HEK293 (cell line): ENCODE results near the gene CPNE1.
A peak's percentile ranks its signal among the peaks of the same experiment; 100 is the strongest.

Experiments used
- CTCF ChIA-PET: fragments of 350-600 bp; formaldehyde crosslinking; extraction: SDS; loops from one replicate; lab custom pipeline; 2021; ENCODE audit warnings: antibody characterized with exemption; lab: Yijun Ruan, JAX
- POLR2A ChIA-PET: fragments of 300-600 bp; formaldehyde crosslinking; extraction: SDS; loops from one replicate; lab custom pipeline; 2020; ENCODE audit warnings: antibody characterized with exemption, inconsistent platforms; lab: Yijun Ruan, JAX
- H3K27ac ChIP-seq: fragments of 200-500 bp; sonication (Bioruptor generic); 2 replicates; pipeline ENCODE4 v1.5.1; 2014; ENCODE audit warnings: low read depth, low read length, control low read depth, inconsistent platforms; ENCODE audit errors: extremely low read depth
- H3K36me3 ChIP-seq, 2 experiments: fragments of 200-500 bp in 1 of 2; sonication (Bioruptor generic) in 1 of 2; 1 replicate in 1 of 2; 2 replicates in 1 of 2; pipeline ENCODE4 v1.5.1; 2014 to 2017; ENCODE audit warnings: inconsistent platforms in 2 of 2, low read length in 2 of 2; ENCODE audit not compliant: control insufficient read depth in 2 of 2, insufficient read depth in 1 of 2
- H3K4me1 ChIP-seq: fragments of 200-500 bp; sonication (Bioruptor generic); 2 replicates; pipeline ENCODE4 v1.5.1; 2014; ENCODE audit warnings: mild to moderate bottlenecking, low read length, inconsistent platforms; ENCODE audit not compliant: control insufficient read depth, insufficient read depth
- H3K4me3 ChIP-seq: 2 replicates; pipeline ENCODE4 v1.5.1; 2011; ENCODE audit warnings: low read depth, mild to moderate bottlenecking, control low read depth, low read length, moderate library complexity
- H3K9me3 ChIP-seq: fragments of 200-500 bp; sonication (Bioruptor generic); 2 replicates; pipeline ENCODE4 v1.5.1; 2014; ENCODE audit warnings: low read depth, low read length, inconsistent platforms; ENCODE audit not compliant: control insufficient read depth, insufficient read depth
- BCL11A ChIP-seq: fragments of 450-650 bp; formaldehyde crosslinking; IDR thresholded peaks from 2 replicates; pipeline ENCODE4 v1.5.1; 2016; ENCODE audit warnings: low read depth, missing biosample characterization, missing genetic modification characterization
- HOXA7 ChIP-seq: sonication (generic); formaldehyde crosslinking; IDR thresholded peaks from 2 replicates; pipeline ENCODE4 v1.8.1; 2022; ENCODE audit warnings: missing genetic modification reagents, borderline replicate concordance
- HOXD13 ChIP-seq: sonication (generic); formaldehyde crosslinking; IDR thresholded peaks from 2 replicates; pipeline ENCODE4 v1.8.0; 2022; ENCODE audit warnings: missing genetic modification reagents, borderline replicate concordance
- KLF8 ChIP-seq: fragments of 450-650 bp; formaldehyde crosslinking; IDR thresholded peaks from 2 replicates; pipeline ENCODE4 v1.5.1; 2016; ENCODE audit warnings: missing biosample characterization, missing genetic modification characterization
- PRDM1 ChIP-seq: fragments of 450-650 bp; formaldehyde crosslinking; IDR thresholded peaks from 2 replicates; pipeline ENCODE4; 2016; ENCODE audit warnings: missing biosample characterization, missing genetic modification characterization
- SETDB1 ChIP-seq: IDR thresholded peaks from one replicate; pipeline ENCODE4 v1.6.1; 2017; ENCODE audit warnings: mild to moderate bottlenecking, low read length, moderate library complexity, mixed read lengths; ENCODE audit not compliant: insufficient read length
- SP3 ChIP-seq: fragments of 450-650 bp; formaldehyde crosslinking; IDR thresholded peaks from 2 replicates; pipeline ENCODE4 v1.5.1; 2016; ENCODE audit warnings: missing biosample characterization, missing genetic modification characterization
- ZBTB8A ChIP-seq: fragments of 450-650 bp; formaldehyde crosslinking; IDR thresholded peaks from 2 replicates; pipeline ENCODE4 v1.5.1; 2016; ENCODE audit warnings: missing biosample characterization, missing genetic modification characterization
- ZFP37 ChIP-seq: fragments of 450-650 bp; formaldehyde crosslinking; IDR thresholded peaks from 2 replicates; pipeline ENCODE4 v1.5.1; 2016; ENCODE audit warnings: missing biosample characterization, missing genetic modification characterization
- ZFP69B ChIP-seq: fragments of 450-650 bp; formaldehyde crosslinking; IDR thresholded peaks from 2 replicates; pipeline ENCODE4 v1.5.1; 2016; ENCODE audit warnings: missing biosample characterization, missing genetic modification characterization
- ZNF169 ChIP-seq: fragments of 450-650 bp; formaldehyde crosslinking; IDR thresholded peaks from 2 replicates; pipeline ENCODE4 v1.5.1; 2016; ENCODE audit warnings: missing biosample characterization, missing genetic modification characterization
- ZNF184 ChIP-seq: fragments of 450-650 bp; IDR thresholded peaks from 2 replicates; pipeline ENCODE4 v1.5.1; 2018; ENCODE audit warnings: missing biosample characterization, mild to moderate bottlenecking, missing genetic modification characterization
- ZNF19 ChIP-seq: fragments of 450-650 bp; formaldehyde crosslinking; IDR thresholded peaks from 2 replicates; pipeline ENCODE4; 2016; ENCODE audit warnings: missing biosample characterization, missing genetic modification characterization, low read depth
- ZNF239 ChIP-seq: fragments of 450-650 bp; formaldehyde crosslinking; IDR thresholded peaks from 2 replicates; pipeline ENCODE4 v1.5.1; 2016; ENCODE audit warnings: missing biosample characterization, missing genetic modification characterization
- ZNF311 ChIP-seq: fragments of 450-650 bp; formaldehyde crosslinking; IDR thresholded peaks from 2 replicates; pipeline ENCODE4 v1.5.1; 2017; ENCODE audit warnings: missing biosample characterization, missing genetic modification characterization, borderline replicate concordance
- ZNF571 ChIP-seq: fragments of 450-650 bp; formaldehyde crosslinking; IDR thresholded peaks from 2 replicates; pipeline ENCODE4 v1.5.0; 2017; ENCODE audit warnings: missing biosample characterization, missing genetic modification characterization
- ZNF629 ChIP-seq: fragments of 450-650 bp; formaldehyde crosslinking; IDR thresholded peaks from 2 replicates; pipeline ENCODE4 v1.5.1; 2017; ENCODE audit warnings: missing biosample characterization, missing genetic modification characterization
- ZNF777 ChIP-seq: fragments of 450-650 bp; formaldehyde crosslinking; IDR thresholded peaks from 2 replicates; pipeline ENCODE4 v1.5.1; 2017; ENCODE audit warnings: missing biosample characterization, missing genetic modification characterization, borderline replicate concordance
- TF ChIP-seq, protein P1 (sequence below): fragments of 450-650 bp; formaldehyde crosslinking; IDR thresholded peaks from 2 replicates; pipeline ENCODE4 v1.5.1; 2017; ENCODE audit warnings: missing biosample characterization, missing genetic modification characterization
- TF ChIP-seq, protein P2 (sequence below): fragments of 450-650 bp; formaldehyde crosslinking; IDR thresholded peaks from 2 replicates; pipeline ENCODE4; 2016; ENCODE audit warnings: missing biosample characterization, missing genetic modification characterization
- TF ChIP-seq, protein P3 (sequence below): fragments of 450-650 bp; formaldehyde crosslinking; IDR thresholded peaks from 2 replicates; pipeline ENCODE4 v1.5.1; 2016; ENCODE audit warnings: missing biosample characterization, missing genetic modification characterization
- TF ChIP-seq, protein P4 (sequence below): fragments of 450-650 bp; formaldehyde crosslinking; IDR thresholded peaks from 2 replicates; pipeline ENCODE4 v1.5.1; 2016; ENCODE audit warnings: missing biosample characterization, missing genetic modification characterization
- TF ChIP-seq, protein P5 (sequence below): fragments of 450-650 bp; formaldehyde crosslinking; IDR thresholded peaks from 2 replicates; pipeline ENCODE4 v1.5.1; 2016; ENCODE audit warnings: missing biosample characterization, missing genetic modification characterization
- TF ChIP-seq, protein P6 (sequence below): IDR thresholded peaks from 2 replicates; pipeline ENCODE4 v1.6.1; 2011; ENCODE audit warnings: mild to moderate bottlenecking, low read depth, low read length, borderline replicate concordance
- TF ChIP-seq, protein P7 (sequence below): fragments of 450-650 bp; formaldehyde crosslinking; IDR thresholded peaks from 2 replicates; pipeline ENCODE4 v1.5.1; 2016; ENCODE audit warnings: missing biosample characterization, missing genetic modification characterization, low read depth

The CPNE1 gene

DNA sequence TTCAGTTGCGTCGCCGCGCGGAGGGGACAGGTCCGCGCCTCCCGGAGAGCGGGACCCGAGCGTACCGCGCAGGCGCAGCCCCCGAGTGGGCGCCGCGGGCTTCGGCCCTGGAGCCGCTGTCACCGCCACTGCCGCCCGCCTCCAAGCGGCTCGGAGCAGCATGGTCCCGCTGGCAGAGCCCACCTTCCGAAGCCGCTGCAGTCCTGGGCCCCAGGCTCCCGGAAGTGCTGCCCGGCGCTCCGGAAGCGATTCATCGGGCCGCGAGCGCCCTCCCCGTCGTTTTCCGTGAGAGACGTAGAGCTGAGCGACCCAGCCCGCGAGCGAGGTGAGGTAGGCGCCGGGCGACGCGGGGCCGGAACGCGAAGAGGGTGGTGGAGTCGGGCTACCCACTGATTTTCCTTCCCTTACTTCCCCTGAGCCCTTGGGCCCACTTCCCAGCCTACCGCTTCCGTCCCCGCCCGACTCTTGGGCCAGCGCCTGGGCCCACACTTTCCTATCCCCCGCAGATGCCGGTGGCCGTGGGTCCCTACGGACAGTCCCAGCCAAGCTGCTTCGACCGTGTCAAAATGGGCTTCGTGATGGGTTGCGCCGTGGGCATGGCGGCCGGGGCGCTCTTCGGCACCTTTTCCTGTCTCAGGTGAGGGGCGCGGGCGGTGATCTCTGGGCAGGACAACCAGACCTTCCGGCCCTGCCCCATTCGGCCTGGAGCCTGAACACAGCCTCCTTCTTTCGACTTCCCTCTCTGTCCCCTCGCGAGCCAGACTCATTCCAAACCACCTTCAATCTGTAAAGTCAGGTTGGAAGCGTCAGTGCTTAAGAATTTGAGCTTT, 34.6 kb upstream of the CPNE1 start, which contains the start of the genes NFS1 and ROMO1:
TSS of gene NFS1 (minus strand) at position 226 of the 830 bp plus-strand sequence. CDS start at position 162, 64 bp downstream.
TSS of gene ROMO1 (plus strand) at position 279 of the 830 bp plus-strand sequence. CDS start at position 507, 228 bp downstream.
- H3K36me3 ChIP-seq, result peaks cover 4 to 56% of the 10 kb centered on the region in 2 experiments
- peak within 1 kb of the TSS; percentile 75 for H3K4me3 ChIP-seq
- CTCF ChIA-PET, result no interaction called here
- TF ChIP-seq SETDB1 (no peak), ZNF629 (tag by site-specific recombination) (peak; percentile 88), ZNF777 (tag by site-specific recombination) (no peak), ZNF184 (tag by site-specific recombination) (no peak), BCL11A (tag by site-specific recombination) (peak; percentile 64; the same call in 1 of the 2 replicates), PRDM1 (tag by site-specific recombination) (no peak), HOXA7 (no peak), ZBTB8A (tag by site-specific recombination) (peak; percentile 87), SP3 (peak; percentile 62), ZFP69B (tag by site-specific recombination) (peak; percentile 98), ZNF311 (tag by site-specific recombination) (no peak), ZNF19 (tag by site-specific recombination) (no peak), ZNF571 (tag by site-specific recombination) (no peak), ZNF169 (tag by site-specific recombination) (no peak), KLF8 (peak; percentile 90), HOXD13 (CRISPR knock-in tag) (peak; percentile 63; the same call in 1 of the 2 replicates), ZFP37 (no peak; the same call in none of the 2 replicates), ZNF239 (tag by site-specific recombination) (peak; percentile 71)
- TF ChIP-seq, protein P1, sequence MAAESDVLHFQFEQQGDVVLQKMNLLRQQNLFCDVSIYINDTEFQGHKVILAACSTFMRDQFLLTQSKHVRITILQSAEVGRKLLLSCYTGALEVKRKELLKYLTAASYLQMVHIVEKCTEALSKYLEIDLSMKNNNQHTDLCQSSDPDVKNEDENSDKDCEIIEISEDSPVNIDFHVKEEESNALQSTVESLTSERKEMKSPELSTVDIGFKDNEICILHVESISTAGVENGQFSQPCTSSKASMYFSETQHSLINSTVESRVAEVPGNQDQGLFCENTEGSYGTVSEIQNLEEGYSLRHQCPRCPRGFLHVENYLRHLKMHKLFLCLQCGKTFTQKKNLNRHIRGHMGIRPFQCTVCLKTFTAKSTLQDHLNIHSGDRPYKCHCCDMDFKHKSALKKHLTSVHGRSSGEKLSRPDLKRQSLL (tag by site-specific recombination), result peak; percentile 64; the same call in 1 of the 2 replicates
- TF ChIP-seq, protein P2, sequence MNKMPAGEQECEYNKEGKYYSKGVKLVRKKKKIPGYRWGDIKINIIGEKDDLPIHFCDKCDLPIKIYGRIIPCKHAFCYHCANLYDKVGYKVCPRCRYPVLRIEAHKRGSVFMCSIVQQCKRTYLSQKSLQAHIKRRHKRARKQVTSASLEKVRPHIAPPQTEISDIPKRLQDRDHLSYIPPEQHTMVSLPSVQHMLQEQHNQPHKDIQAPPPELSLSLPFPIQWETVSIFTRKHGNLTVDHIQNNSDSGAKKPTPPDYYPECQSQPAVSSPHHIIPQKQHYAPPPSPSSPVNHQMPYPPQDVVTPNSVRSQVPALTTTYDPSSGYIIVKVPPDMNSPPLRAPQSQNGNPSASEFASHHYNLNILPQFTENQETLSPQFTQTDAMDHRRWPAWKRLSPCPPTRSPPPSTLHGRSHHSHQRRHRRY (tag by site-specific recombination), result no peak
- TF ChIP-seq, protein P3, sequence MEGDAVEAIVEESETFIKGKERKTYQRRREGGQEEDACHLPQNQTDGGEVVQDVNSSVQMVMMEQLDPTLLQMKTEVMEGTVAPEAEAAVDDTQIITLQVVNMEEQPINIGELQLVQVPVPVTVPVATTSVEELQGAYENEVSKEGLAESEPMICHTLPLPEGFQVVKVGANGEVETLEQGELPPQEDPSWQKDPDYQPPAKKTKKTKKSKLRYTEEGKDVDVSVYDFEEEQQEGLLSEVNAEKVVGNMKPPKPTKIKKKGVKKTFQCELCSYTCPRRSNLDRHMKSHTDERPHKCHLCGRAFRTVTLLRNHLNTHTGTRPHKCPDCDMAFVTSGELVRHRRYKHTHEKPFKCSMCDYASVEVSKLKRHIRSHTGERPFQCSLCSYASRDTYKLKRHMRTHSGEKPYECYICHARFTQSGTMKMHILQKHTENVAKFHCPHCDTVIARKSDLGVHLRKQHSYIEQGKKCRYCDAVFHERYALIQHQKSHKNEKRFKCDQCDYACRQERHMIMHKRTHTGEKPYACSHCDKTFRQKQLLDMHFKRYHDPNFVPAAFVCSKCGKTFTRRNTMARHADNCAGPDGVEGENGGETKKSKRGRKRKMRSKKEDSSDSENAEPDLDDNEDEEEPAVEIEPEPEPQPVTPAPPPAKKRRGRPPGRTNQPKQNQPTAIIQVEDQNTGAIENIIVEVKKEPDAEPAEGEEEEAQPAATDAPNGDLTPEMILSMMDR, result peak; percentile 96
- TF ChIP-seq, protein P4, sequence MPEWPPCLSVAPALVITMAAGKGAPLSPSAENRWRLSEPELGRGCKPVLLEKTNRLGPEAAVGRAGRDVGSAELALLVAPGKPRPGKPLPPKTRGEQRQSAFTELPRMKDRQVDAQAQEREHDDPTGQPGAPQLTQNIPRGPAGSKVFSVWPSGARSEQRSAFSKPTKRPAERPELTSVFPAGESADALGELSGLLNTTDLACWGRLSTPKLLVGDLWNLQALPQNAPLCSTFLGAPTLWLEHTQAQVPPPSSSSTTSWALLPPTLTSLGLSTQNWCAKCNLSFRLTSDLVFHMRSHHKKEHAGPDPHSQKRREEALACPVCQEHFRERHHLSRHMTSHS (tag by site-specific recombination), result no peak
- TF ChIP-seq, protein P5, sequence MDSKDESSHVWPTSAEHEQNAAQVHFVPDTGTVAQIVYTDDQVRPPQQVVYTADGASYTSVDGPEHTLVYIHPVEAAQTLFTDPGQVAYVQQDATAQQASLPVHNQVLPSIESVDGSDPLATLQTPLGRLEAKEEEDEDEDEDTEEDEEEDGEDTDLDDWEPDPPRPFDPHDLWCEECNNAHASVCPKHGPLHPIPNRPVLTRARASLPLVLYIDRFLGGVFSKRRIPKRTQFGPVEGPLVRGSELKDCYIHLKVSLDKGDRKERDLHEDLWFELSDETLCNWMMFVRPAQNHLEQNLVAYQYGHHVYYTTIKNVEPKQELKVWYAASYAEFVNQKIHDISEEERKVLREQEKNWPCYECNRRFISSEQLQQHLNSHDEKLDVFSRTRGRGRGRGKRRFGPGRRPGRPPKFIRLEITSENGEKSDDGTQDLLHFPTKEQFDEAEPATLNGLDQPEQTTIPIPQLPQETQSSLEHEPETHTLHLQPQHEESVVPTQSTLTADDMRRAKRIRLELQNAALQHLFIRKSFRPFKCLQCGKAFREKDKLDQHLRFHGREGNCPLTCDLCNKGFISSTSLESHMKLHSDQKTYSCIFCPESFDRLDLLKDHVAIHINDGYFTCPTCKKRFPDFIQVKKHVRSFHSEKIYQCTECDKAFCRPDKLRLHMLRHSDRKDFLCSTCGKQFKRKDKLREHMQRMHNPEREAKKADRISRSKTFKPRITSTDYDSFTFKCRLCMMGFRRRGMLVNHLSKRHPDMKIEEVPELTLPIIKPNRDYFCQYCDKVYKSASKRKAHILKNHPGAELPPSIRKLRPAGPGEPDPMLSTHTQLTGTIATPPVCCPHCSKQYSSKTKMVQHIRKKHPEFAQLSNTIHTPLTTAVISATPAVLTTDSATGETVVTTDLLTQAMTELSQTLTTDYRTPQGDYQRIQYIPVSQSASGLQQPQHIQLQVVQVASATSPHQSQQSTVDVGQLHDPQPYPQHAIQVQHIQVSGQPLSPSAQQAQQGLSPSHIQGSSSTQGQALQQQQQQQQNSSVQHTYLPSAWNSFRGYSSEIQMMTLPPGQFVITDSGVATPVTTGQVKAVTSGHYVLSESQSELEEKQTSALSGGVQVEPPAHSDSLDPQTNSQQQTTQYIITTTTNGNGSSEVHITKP (tag by site-specific recombination), result peak; percentile 84
- TF ChIP-seq, protein P6, sequence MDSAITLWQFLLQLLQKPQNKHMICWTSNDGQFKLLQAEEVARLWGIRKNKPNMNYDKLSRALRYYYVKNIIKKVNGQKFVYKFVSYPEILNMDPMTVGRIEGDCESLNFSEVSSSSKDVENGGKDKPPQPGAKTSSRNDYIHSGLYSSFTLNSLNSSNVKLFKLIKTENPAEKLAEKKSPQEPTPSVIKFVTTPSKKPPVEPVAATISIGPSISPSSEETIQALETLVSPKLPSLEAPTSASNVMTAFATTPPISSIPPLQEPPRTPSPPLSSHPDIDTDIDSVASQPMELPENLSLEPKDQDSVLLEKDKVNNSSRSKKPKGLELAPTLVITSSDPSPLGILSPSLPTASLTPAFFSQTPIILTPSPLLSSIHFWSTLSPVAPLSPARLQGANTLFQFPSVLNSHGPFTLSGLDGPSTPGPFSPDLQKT, result no peak
- TF ChIP-seq, protein P7, sequence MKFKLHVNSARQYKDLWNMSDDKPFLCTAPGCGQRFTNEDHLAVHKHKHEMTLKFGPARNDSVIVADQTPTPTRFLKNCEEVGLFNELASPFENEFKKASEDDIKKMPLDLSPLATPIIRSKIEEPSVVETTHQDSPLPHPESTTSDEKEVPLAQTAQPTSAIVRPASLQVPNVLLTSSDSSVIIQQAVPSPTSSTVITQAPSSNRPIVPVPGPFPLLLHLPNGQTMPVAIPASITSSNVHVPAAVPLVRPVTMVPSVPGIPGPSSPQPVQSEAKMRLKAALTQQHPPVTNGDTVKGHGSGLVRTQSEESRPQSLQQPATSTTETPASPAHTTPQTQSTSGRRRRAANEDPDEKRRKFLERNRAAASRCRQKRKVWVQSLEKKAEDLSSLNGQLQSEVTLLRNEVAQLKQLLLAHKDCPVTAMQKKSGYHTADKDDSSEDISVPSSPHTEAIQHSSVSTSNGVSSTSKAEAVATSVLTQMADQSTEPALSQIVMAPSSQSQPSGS (tag by site-specific recombination), result no peak

More for the DNA sequence above, 34.6 kb upstream of the CPNE1 start, which contains the start of the genes NFS1 and ROMO1:
- H3K9me3 ChIP-seq, result no peaks in the 10 kb centered on the region
- peak within 1 kb of the TSS; percentile 90 for H3K27ac ChIP-seq
- H3K4me1 ChIP-seq, result 0 out of 2 replicates have a peak, but pooled peaks cover 4% of the 10 kb centered on the region
- POLR2A ChIA-PET, result interaction anchor here (0.5 to 6.2 kb wide), 11 partner anchors 9 to 255 kb away, joined by 3 to 27 read pairs (median 3); partner anchors contain the start of genes RBM39, SCAND1 and SPAG4
